Prostate gland (tissue), 2 donors: ENCODE data around the gene AKT2.

ENCODE experiments used
- POLR2A ChIP-seq: fragments of 450-650 bp; IDR thresholded peaks from one replicate; pipeline ENCODE4 v1.6.1; 2016; ENCODE audit warnings: antibody characterized with exemption, mild to moderate bottlenecking
- TF ChIP-seq, protein P1 (sequence below), 4 experiments: fragments of 200-600 bp in 2 of 4; fragments of 450-650 bp in 2 of 4; sonication (generic) in 2 of 4; IDR thresholded peaks; 1 replicate in 3 of 4; 2 replicates in 1 of 4; pipeline ENCODE4 v1.5.1; 2016 to 2019; ENCODE audit warnings: antibody characterized with exemption in 4 of 4, mild to moderate bottlenecking in 2 of 4, moderate library complexity in 2 of 4

DNA sequence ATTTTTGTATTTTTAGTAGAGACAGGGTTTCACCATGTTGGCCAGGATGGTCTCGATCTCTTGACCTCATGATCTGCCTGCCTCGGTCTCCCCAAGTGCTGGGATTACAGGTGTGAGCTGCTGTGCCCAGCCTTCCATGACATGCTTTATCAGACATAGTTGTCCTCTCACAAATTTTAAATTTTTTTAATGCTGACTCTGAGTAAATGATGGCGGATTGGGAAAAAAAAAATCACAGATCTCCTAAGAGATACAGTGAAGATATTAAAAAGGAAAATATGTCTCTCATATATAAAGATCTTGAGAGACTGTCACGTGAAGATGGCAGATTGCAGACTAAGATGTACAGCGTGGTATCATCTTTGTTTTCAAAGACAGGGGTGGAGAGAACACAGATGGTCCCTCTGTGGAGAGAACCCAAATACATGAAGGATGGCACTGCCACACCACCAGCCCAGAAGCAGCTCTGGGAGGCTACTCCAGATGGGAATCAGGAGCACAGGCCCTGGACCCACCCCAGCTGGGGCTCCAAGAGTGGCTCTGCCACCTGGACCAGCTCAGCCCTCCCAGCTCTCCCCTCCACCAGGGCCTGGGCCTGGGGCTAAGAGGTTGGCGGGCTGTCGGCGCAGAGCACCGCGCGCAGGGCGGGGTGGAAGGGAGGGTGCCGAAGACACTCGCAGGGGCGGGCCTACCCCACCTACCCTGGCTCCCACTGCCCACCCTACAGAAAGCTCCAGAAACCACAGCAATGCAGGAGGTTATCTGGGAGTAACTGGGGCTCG, 38.7 kb downstream of the AKT2 start:
- TF ChIP-seq, protein P1, sequence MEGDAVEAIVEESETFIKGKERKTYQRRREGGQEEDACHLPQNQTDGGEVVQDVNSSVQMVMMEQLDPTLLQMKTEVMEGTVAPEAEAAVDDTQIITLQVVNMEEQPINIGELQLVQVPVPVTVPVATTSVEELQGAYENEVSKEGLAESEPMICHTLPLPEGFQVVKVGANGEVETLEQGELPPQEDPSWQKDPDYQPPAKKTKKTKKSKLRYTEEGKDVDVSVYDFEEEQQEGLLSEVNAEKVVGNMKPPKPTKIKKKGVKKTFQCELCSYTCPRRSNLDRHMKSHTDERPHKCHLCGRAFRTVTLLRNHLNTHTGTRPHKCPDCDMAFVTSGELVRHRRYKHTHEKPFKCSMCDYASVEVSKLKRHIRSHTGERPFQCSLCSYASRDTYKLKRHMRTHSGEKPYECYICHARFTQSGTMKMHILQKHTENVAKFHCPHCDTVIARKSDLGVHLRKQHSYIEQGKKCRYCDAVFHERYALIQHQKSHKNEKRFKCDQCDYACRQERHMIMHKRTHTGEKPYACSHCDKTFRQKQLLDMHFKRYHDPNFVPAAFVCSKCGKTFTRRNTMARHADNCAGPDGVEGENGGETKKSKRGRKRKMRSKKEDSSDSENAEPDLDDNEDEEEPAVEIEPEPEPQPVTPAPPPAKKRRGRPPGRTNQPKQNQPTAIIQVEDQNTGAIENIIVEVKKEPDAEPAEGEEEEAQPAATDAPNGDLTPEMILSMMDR (IDR thresholded peaks at IDR 0.05) = no peak
- no peak for TF ChIP-seq POLR2A
